GM18870 (cell line): ENCODE results near the gene TRMT44.
"Not testable (repeated sequence)": the region's sequence is repeated elsewhere in the genome, so short reads cannot be mapped to it uniquely, and the experiment has no call there.

ENCODE experiments used
- ATAC-seq: cut with Tn5 transposase; IDR thresholded peaks from one replicate; pipeline ENCODE4 v1.9.1; 2021; ENCODE audit warnings: moderate library complexity; ENCODE audit not compliant: unreplicated experiment

The TRMT44 gene

DNA sequence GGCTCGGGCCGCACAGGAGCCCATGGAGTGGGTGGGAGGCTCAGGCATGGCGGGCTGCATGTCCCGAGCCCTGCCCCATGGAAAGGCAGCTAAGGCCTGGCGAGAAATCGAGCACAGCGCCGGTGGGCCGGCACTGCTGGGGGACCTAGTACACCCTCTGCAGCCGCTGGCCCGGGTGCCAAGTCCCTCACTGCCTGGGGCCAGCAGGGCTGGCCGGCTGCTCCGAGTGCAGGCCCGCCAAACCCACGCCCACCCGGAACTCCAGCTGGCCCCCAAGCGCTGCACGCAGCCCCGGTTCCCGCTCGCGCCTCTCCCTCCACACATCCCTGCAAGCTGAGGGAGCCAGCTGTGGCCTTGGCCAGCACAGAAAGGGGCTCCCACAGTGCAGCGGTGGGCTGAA is 50.9 kb downstream of the TRMT44 start:
- ATAC-seq = not testable (repeated sequence)

- ATAC-seq = no peak
Observed at GRCh38 chr4:8492174-8492573, 51.6 kb downstream of the TRMT44 start.

GRCh38 chr4:8493484-8493883 is 52.9 kb downstream of the TRMT44 start:
- ATAC-seq = no peak

GRCh38 chr4:8494218-8494617 is 53.6 kb downstream of the TRMT44 start:
- ATAC-seq = no peak

DNA sequence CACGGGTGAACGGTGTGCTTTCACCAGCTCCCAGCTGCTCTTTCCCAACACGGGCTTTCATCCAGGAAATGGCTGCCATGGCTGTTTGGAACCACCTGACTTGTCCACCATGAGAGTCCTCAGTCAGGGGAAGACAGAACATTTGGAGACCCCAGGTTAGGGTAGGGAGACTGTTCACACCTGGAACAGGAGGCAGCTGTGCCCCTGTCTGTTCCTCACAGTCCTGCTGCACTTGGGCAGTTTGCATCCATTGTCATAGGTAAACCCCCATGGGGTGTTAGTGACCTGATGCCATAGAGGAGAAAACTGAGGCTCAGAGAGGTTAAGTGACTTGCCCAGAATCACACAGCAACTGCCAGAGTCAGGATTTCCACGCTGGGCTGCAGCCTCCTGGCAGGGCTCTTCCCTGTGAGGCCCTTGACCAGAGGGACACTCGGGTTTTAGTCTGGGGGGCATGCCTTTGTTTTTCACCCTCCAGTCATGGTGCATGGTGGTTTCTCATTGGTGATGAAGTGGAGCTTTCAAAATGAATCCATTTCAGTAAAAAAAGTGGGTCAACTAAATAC is 54.5 kb downstream of the TRMT44 start:
- ATAC-seq = no peak

DNA sequence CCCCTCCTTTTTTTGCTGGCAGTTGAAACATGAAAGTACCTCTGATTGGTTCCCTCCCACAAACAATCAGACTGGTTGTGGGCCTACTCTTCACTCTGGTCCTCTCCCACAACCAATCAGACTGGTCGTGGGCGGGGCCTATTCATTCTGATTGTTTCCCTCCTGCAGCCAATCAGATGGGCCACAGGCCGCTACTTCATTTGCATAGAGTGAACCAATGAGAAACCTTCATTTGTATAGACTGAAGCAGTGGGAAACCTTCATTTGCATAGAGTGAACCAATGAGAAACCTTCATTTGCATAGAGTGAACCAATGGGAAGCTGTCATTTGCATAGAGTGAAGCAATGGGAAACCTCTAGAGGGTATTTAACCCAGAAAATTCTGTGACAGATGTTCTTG is 55.2 kb downstream of the TRMT44 start:
- ATAC-seq = no peak

DNA sequence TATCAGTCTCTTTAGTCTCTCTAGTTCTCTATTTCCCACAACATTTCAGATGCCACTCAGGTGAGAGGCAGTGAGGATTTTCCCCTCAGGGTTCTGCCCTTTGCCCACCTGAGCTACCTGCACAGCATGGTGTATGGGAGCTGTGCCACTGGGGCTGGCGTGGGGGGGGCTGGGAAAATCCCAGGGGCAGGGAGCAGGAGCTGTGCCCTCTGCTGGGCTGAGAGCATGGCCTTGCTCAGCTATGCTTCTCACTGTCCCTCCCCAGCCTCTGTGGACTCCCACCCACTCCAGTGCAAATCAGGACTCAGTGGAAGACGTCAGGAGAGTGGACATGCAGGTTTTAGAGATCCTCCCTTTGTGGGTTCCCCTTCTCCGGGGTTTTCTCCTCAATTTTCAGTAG is 57.2 kb downstream of the TRMT44 start:
- ATAC-seq = no peak

DNA sequence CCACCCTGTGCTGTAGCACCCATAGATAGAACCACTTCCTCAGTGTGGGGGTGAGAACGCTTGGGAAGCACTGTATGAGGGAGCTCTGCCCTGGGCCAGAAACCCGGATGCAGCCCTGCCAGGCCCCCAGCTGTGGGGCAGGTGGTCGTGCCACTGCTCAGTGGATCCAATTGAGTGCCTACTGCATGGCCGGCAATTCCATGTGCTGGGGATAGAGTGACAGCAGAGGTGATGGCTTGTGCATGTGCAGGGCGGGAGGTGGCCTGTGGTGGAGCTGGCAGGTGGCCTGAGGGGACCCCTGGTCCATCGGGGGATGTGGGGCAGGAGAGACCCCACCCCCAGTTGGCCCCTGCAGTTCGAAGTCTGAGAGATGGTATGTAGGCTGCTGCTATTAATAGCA is 60.4 kb downstream of the TRMT44 start:
- ATAC-seq = no peak

GRCh38 chr4:8501781-8502180 is 61.2 kb downstream of the TRMT44 start:
- ATAC-seq = no peak

GRCh38 chr4:8502371-8502770 is 61.8 kb downstream of the TRMT44 start:
- no peak for ATAC-seq

- ATAC-seq = no peak
Observed at GRCh38 chr4:8502836-8503585, 62.4 kb downstream of the TRMT44 start.

- no peak for ATAC-seq
Observed at GRCh38 chr4:8503801-8504200, 63.2 kb downstream of the TRMT44 start.

- ATAC-seq = no peak
Observed at GRCh38 chr4:8504279-8505007, 63.9 kb downstream of the TRMT44 start.

GRCh38 chr4:8505229-8505628 is 64.7 kb downstream of the TRMT44 start:
- no peak for ATAC-seq

DNA sequence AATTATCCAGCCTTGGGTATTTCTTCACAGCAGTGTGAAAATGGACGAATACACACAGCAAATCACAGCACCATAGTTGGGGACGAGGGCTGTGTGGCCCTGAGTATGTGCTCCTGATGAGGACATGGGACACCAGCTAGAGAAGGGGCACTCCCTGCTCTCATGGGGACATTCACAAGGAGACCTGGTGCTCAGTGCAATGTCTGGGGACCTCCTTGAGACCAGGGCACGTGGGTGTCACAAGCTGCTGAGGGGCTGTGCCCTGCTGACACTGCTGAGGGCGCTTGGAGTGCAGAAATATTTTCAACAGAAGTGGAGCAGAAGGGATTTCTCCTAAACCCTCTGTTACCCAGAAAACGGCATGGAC is 65.4 kb downstream of the TRMT44 start:
- ATAC-seq = no peak

GRCh38 chr4:8506373-8507195 is 66.0 kb downstream of the TRMT44 start:
- ATAC-seq = no peak

- no peak for ATAC-seq
Observed at GRCh38 chr4:8507196-8507570, 66.6 kb downstream of the TRMT44 start.

DNA sequence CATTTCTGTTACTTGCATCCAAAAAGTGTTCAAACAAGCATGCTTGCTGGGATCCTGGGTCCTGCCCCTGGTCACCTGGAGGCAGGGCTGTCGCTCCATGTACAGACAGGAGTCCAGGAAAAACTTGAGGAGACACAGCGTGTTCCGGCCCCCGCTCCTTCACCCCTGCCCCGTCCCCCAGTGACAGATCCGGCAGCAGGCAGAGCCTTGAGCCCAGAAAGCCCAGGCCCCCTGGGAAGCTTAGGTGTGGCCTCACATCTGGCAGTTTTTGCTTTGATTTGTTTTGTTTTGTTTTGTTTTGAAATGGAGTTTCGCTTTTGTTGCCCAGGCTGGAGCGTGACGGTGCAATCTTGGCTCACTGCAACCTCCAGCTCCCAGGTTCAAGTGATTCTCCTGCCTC is 67.0 kb downstream of the TRMT44 start:
- ATAC-seq = no peak

GRCh38 chr4:8508266-8508665 is 67.7 kb downstream of the TRMT44 start:
- ATAC-seq = no peak

GRCh38 chr4:8508740-8509139 is 68.2 kb downstream of the TRMT44 start:
- no peak for ATAC-seq

GRCh38 chr4:8509311-8509950 is 68.9 kb downstream of the TRMT44 start:
- no peak for ATAC-seq
